ENCODE data around the gene F2RL3.
"Not testable (repeated sequence)": the region's sequence is repeated elsewhere in the genome, so short reads cannot be mapped to it uniquely, and the experiment has no call there.

F2RL3 gene

GRCh38 chr19:16931306-16931705 lies 42.5 kb downstream of the F2RL3 start:
- TF ChIP-seq GATA1 (IDR thresholded peaks at IDR 0.05; ENCODE audit: low read depth, low read length) (no peak), POLR2A (IDR thresholded peaks at IDR 0.05; ENCODE audit: low read length) (no peak)
- DNase-seq, result no peak

DNA sequence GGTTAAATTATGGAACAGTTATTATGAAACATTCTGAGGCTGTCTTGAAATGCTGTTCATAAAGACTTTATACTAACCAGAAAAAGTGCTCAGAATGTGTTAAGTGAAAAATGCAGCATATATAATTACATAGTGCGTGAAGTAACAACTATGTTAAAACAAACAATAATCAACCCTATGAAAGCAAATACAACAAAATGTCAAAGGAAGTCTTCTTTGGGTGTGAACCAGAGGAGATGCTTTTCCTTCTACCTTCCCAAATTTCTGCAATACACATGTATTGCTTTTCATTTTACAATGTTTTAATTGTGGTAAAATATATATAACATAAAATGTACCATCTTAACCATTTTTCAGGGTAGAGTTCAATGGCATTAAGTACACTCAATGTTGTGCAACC lies 45.7 kb downstream of the F2RL3 start:
- no peak for TF ChIP-seq GATA1 (IDR thresholded peaks at IDR 0.05; ENCODE audit: low read depth, low read length)
- TF ChIP-seq POLR2A (IDR thresholded peaks at IDR 0.05; ENCODE audit: low read length), result no peak
- no peak for DNase-seq

- no peak for DNase-seq
- TF ChIP-seq GATA1 (IDR thresholded peaks at IDR 0.05; ENCODE audit: low read depth, low read length) (no peak), POLR2A (IDR thresholded peaks at IDR 0.05; ENCODE audit: low read length) (no peak)
Observed at GRCh38 chr19:16936901-16937300, 48.1 kb downstream of the F2RL3 start.

DNA sequence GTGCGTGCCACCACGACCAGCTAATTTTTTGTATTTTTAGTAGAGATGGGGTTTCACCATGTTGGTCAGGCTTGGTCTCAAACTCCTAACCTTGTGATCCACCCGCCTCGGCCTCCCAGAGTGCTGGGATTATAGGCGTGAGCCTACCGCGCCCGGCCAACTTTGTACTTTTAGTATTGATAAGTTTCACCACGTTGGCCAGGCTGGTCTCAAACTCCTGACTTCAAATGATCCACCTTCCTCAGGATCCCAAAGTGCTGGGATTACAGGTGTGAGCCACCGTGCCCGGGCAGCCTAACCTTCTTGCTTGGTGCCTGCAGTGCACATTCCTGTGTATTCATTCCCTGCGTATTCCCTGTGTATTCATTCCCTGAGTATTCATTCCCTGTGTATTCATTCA lies 49.0 kb downstream of the F2RL3 start:
- not testable (repeated sequence) for DNase-seq

GRCh38 chr19:16938211-16938610 lies 49.4 kb downstream of the F2RL3 start:
- DNase-seq, result no peak
- TF ChIP-seq GATA1 (IDR thresholded peaks at IDR 0.05; ENCODE audit: low read depth, low read length), result no peak
- no peak for TF ChIP-seq POLR2A (IDR thresholded peaks at IDR 0.05; ENCODE audit: low read length)

DNA sequence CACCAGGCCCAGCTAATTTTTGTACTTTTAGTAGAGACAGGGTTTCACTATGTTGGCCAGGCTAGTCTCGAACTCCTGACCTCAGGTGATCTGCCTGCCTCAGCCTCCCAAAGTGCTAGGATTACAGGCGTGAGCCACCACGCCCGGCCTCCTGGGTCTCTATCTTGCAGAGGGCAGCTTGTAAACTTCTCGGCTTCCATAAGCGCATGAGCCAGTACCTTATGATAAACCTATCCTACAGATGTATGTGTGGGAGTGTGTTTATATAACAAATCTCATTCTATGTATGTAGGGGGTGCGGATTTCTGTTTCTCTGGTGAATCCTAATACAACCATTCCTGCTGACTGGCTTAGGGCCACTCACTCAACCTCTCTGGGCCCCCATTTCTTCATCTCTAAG lies 51.3 kb downstream of the F2RL3 start:
- not testable (repeated sequence) for DNase-seq

GRCh38 chr19:16940626-16941025 lies 51.8 kb downstream of the F2RL3 start:
- no peak for DNase-seq
- TF ChIP-seq GATA1 (IDR thresholded peaks at IDR 0.05; ENCODE audit: low read depth, low read length), result no peak
- TF ChIP-seq POLR2A (IDR thresholded peaks at IDR 0.05; ENCODE audit: low read length), result no peak
